GM19240 (cell line): ENCODE measurements around the gene RUFY1.
A peak's percentile ranks its signal among the peaks of the same experiment; 100 is the strongest.
"Not testable (repeated sequence)": the region's sequence is repeated elsewhere in the genome, so short reads cannot be mapped to it uniquely, and the experiment has no call there.

Experiments used
- DNase-seq: peaks from one replicate; pipeline ENCODE4 v3.0.0; 2011; ENCODE audit warnings: low spot score; ENCODE audit not compliant: insufficient read length

RUFY1 gene

DNA sequence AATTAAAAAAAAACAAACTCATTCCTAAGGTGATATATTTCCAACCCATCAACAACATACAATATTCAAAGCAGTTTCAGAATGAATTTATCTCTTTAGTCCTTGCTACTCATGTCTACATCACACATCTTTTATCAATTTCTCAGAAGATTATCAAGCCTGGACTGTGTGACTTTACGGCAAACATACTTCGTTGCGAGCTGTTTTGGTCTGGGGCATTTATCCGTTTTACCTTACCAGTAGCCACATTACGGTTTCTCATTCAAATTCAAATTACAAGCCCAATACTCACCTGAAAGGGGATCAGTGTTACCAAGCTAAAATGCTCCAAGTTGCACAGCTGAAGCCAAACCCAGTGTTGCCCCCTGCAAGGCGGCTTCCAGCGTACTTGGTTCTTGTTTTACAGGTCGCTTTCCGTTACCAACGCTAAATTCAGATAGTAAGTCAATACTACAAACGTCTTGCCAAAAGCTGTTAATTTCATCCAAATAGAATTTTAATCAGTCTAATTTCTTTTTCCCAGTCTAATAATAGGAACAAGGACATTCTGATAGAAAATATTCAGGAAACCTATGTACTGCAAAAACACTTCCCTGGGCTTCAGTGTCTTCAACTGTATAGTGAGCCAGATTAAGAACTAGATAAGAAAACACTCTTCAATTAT lies 71.3 kb downstream of the RUFY1 start:
- DNase-seq, result no peak

DNA sequence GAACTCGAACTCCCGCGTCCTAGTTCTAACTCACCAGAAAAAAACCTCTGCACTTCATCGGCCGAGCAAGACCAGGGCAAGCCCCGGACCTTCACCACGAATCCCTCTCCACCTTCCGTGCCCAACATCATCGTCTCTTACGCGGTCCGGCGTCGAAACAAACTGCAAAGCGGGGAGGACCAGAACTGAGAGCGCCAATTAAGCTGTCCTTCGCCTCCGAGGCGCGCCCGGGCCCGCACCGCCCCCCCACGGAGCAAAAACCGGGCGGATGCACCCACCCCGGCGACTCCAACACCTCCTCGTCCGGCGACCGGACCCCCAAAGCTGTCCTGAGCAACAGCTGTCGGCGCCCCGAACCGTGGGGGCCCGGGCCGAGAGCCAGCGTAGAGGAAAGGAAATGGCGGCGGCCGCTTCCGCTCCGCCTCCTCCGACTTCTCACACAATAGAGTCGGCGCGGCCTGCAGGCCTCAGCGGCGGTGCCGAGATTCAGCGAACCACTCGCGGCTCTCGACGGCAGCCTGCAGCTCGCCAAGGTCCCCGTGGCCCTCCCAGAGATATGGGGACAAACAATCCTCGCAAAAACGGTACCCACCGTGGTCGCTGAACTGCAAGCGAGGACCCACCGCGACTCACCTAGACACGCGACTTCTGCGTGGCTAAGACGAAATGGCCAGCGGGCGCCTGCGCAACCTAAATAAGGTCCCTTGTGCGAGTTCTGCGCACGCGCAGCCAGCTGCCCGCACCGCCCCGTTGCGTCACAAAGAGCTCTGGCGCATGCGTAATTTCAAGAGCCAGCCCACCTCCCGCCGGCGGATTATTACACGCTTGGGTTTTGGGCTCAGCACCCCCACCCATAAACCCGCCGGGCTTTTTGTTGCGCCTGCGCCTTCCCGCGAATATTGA lies 72.9 kb downstream of the RUFY1 start, which contains the start of gene HNRNPH1:
Gene HNRNPH1, minus strand, starts transcription at position 669 of the 903 bp plus-strand sequence. Its CDS starts 538 bp downstream, at position 131.
- DNase-seq, result peak; percentile 98

DNA sequence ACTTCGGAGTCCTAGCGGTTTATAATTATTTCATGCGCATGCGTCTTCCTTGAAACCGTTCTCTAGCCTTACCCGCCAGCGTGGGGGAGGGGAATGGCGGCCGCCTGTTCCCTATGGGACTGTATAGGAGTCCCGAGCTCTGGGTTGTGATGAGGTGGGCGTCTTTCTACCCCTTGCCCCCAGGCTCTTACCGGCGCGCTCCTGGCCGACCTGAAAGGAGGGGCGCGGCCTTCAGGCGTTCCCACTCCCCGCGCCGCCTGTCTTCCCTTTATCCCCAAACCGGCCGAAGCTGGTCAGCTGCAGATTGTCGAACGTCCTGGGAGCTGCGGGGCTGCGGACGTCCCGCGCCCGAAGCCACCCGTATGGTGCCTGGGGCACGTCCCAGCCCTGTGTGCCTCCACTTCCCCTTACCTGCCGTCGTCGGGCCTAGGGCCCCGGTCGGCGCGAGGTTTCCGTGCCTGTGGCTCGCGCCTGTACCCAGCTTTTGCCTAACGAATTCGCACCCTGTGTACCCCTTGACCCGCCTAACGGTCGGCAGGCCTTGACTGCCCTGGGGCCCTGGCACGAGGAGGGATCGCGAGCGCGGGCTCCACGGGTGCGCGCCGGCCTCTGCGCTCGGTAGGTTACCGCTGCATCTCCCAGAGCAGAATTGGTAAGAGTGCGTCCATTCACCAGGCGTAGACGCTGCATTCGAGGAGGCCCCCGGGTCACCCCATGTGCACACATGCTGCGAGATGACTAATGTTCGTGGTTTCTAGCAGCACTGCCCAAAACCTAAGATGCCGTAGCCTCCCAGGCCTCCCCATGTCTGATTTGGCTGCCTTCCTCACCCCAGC lies 73.8 kb downstream of the RUFY1 start:
- DNase-seq, result no peak

DNA sequence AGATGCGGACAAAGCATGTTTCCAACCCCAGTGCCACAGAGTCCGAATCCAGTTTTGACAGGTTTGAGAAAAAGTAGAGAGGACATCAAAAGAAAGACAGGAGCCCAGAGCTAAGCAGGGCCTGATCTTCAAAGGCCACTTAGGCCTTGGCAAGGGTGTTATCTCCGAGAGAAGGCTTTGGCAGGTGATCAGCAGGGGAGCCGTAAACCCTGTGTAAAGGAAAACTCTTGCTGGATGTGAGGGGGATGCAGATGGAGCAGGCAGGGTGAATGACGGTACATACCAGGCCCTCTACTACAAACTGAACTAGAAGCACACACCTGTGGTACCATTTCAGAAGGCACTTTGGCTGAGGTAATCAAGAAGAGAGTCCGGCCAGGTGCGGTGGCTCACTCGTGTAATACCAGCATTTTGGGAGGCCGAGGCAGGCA lies 74.5 kb downstream of the RUFY1 start:
- no peak for DNase-seq

DNA sequence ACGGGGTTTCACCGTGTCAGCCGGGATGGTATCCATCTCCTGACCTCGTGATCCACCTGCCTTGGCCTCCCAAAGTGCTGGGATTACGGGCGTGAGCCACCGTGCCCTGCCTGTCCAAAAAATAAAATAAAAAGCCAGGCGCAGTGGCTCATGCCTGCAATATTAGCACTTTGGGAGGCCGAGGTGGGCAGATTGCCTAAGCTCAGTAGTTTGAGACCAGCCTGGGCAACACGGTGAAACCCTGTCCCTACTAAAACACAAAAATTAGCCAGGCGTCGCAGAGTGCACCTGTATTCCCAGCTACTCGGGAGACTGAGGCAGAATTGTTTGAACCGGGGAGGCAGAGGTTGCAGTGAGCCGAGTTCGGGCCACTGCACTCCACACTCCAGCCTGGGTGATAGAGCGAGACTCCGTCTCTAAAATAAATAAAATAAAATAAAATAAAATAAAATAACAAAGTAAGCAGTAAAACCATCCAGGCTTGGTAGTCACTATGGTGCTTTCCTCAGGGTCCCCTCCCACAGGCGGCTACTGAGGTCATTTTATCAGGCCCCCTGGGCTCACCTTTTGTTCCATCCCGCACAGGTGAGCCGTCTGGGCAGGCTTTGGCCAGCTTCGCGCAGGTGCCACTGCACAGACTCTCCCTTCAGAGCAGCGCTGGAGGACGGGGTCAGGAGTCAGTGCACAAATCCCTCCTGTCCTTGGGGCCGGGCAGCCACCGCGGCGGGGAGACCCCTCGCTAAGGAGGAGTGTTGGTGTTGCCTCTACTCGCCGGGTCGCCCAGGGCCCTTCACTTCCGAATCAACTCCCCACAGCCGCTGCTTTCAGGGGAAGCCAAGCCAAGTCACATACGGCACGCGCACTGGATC lies 83.4 kb downstream of the RUFY1 start:
- DNase-seq, result not testable (repeated sequence)

DNA sequence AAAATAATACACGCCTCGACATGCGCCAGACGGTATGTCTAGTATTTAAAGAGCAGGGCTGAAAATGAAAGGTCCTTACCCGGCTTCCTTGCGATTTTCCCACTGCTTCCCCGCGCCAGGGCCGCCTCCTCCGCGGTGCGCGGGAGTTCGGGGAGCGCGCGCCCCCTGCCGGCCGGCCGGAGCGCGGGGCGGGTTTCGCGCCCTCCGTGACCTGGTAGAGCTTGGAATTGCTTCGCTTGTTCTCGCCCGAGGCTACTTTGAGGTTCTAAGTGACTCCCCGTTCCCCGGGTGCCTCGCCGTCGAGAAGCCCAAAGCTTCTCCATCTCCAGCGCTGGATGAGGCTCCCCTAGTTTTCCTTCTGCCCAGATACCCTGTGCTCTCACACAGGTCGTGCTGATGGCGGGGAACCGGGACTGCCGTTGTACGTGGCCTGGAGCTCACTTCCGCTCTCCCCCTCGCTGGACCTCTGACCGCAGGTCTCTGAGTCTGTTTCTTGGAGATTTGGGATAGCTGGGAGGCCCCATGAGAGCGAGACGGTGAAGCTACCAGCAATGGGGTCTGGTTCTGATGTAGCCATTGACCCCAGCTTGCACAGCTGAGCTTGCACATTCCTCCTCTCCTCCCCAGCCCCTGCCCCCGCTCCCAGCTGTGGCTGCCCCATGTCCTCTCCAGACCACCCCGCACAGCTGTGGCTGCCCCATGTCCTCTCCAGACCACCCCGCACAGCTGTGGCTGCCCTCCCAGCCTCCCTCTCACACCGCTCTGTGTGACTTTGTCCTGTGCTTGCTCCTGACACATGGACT lies 84.2 kb downstream of the RUFY1 start:
- not testable (repeated sequence) for DNase-seq

DNA sequence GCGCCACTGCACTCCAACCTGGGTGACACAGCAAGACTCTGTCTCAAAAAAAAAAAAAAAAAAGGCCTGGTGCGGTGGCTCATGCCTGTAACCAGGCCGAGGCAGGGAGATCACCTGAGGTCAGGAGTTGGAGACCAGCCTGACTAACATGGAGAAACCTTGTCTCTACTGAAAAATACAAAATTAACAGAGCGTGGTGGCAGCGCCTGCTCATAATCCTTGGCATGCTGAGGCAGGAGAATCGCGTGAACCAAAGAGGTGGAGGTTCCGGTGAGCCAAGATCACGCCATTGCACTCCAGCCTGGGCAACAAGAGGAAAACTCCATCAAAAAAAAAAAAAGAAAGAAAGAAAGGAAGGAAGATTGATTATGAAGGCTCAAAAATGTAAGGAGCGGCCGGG lies 88.9 kb downstream of the RUFY1 start:
- DNase-seq, result not testable (repeated sequence)

DNA sequence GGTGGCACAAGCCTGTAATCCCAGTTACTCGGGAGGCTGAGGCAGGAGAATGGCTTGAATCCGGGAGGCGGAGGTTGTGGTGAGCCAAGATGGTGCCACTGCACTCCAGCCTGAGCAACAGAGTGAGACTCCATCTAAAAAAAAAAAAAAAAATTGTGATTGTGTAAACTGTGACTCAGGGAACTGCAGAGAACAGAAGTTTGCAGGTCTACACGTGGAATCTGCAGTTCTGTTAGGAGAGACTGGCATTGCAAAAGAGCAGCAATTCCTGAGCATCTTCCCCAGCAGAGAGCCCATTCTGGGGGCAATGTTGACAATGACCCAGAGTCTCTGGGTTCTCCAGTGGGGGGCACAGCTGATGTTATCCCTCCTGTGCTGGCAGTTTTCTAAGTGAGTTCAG lies 91.4 kb downstream of the RUFY1 start:
- not testable (repeated sequence) for DNase-seq

DNA sequence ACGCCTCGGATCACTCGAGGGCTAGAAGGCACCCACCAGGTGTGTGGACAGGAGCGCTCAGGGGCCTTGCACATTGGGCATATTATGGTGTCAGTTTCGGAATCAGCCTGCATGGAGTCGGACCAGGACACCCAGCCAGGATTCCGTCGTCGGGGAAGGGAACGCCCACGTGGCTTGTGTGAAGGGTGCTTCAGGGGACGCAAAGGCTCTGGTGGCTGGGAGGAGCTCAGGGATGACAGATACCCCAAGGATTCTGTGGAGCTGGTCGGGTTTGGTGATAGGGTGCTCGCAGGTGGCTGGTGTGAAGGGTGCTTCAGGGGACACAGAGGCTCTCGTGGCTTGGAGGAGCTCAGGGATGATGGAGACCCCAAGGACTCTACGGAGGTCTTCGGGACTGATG lies 92.3 kb downstream of the RUFY1 start:
- not testable (repeated sequence) for DNase-seq

DNA sequence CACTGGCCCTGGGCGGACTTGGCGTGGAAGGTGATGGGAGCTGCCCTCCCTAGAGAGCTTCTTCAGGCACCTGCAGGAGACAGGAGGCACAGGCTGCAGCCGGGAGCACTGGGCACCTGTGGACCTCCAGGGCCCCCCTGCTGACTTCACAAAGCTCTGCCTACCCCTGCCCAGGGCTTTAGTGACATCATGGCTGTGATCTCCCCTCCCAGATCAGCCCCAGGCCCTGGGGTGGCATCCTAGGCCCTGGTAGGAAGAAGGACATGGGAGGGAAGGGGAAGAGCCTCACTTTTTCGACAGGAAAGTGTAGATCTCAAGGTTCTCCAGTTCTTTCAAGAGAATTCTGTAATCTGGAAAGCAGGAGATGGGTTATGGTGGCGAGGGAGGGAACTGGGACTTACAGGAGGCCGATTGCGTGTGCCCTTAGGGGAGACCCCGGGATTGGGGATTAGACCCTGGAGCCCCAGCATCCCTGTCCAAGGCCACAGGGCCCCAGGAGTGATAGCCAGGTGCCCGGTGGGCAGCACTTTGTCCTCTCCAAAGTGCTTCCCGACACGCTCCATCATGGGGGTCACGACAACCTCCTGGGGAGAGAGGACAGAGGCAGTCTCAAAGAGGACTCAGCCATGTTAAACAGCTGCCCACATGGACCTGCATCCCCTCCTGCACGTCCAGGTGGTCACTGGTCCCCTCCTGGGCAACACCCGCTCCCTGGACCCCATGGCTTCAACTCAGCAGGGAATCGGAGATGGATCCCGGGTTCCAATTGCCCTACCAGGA lies 93.0 kb downstream of the RUFY1 start:
- DNase-seq, result not testable (repeated sequence)

DNA sequence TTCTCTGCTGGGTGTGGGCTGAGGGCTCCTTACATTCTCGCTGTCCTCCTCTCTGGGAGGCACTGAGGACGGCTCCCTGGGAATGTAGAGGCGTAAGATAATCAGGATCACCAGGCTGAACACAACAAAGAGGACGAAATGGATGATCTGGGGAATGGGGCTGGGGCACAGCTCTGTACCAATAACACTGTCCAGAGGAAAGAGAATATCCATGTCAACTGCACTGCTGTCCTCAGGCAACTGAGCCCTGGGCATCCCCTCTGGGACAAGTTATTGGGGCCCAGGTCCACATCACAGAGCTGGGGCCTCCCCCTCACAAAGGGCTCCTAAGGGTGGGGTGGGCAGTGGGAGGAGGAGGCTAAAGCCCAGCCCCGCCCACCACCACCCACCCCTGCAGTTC lies 94.4 kb downstream of the RUFY1 start:
- DNase-seq, result not testable (repeated sequence)

DNA sequence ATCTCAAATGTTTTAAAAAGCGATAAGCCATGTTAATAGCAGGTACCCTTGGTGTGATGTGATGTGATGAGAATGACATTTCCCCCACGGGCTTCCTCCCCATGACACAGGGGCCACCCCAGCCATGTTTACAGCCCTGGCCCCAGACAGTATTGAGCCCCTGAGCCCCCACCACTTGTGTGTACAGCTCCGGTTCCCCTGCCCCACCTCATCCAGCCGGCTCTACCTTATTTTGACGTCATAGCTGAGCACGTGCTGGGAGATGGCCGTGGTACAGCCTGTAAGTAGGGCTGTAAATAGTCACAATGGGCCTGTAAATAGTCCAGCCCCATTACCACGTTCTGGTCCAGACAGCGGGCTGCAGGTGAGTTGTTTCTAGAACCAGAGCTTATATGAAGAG lies 98.1 kb downstream of the RUFY1 start:
- no peak for DNase-seq

DNA sequence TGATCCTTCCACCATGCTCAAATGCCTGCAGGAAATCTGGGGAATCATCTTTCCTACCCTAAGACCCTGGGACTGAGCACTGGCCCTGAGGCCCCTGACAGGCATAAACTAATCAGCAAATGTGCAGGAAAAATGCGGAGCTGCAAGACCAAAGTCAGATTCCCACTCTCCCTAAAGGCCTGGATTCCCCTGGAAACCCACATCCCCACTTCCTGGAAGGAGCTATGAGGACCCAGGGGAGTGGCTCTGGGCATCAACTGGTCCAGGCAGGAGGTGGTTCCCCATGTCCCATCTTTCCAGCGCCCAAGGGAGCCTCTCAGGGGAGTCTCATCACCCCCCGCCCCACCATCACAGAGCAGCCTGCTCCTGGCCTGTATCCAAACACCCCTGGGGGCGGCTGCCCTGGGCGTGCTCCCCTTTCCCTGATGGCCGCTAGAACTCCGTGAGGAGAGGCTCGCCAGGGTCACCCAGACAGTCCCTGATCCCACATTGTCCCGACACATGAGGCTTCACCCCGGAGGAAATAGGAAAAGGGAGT lies 98.9 kb downstream of the RUFY1 start:
- not testable (repeated sequence) for DNase-seq

DNA sequence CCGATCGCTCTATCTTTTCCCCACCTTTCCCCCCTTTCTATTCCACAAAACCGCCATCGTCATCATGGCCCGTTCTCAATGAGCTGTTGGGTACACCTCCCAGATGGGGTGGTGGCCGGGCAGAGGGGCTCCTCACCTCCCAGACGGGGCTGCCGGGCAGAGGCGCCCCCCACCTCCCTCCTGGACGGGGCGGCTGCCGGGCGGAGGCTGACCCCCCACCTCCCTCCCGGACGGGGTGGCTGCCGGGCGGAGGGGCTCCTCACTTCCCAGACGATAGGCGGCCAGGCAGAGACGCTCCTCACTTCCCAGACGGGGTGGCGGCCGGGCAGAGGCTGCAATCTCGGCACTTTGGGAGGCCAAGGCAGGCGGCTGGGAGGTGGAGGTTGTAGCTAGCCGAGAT lies 99.9 kb downstream of the RUFY1 start:
- not testable (repeated sequence) for DNase-seq

DNA sequence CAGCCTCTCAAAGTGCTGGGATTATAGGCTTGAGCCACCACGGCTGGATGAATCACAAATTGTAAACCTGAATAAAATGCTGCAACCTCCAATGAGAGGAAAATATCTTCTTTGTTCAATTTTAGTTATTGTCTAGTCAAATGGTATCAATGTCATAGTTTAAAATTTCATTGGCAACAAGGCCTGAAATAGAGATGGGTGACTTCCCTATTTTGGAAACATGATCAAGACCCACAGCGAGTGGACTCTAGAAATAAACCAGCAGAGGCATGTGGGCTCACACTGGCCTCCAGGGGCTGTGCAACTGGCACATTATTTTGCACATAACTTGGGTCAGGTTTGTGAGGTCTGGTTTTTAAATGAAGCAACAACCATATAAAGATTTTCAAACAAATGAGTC lies 102.8 kb downstream of the RUFY1 start:
- not testable (repeated sequence) for DNase-seq

DNA sequence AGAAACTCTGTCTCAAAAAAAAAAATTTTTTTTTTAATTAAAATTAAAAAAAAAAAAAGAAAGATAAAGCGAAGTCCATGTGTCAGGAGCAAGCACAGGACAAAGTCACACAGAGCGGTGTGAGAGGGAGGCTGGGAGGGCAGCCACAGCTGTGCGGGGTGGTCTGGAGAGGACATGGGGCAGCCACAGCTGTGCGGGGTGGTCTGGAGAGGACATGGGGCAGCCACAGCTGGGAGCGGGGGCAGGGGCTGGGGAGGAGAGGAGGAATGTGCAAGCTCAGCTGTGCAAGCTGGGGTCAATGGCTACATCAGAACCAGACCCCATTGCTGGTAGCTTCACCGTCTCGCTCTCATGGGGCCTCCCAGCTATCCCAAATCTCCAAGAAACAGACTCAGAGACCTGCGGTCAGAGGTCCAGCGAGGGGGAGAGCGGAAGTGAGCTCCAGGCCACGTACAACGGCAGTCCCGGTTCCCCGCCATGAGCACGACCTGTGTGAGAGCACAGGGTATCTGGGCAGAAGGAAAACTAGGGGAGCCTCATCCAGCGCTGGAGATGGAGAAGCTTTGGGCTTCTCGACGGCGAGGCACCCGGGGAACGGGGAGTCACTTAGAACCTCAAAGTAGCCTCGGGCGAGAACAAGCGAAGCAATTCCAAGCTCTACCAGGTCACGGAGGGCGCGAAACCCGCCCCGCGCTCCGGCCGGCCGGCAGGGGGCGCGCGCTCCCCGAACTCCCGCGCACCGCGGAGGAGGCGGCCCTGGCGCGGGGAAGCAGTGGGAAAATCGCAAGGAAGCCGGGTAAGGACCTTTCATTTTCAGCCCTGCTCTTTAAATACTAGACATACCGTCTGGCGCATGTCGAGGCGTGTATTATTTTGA lies 107.2 kb downstream of the RUFY1 start:
- DNase-seq, result not testable (repeated sequence)

DNA sequence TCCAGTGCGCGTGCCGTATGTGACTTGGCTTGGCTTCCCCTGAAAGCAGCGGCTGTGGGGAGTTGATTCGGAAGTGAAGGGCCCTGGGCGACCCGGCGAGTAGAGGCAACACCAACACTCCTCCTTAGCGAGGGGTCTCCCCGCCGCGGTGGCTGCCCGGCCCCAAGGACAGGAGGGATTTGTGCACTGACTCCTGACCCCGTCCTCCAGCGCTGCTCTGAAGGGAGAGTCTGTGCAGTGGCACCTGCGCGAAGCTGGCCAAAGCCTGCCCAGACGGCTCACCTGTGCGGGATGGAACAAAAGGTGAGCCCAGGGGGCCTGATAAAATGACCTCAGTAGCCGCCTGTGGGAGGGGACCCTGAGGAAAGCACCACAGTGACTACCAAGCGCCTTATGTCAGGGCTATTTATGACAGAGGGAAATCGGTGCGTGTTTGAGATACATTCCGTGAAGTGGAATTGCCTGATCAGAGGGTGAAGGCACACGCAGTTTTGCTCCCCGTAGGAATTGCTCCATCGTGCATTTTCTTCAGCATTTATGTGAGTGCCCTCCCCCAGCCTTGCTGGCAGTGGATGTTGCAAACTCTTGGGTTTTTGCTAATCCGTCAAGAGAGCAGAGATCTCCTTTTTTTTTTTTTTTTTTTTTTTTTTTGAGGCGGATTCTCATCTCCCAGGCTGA lies 108.0 kb downstream of the RUFY1 start:
- DNase-seq, result not testable (repeated sequence)
